ENCODE results near the gene DNM1. TPM values are rescaled to one million over a fixed set of nuclear protein-coding genes. Genes with fewer than 3 reads are reported as not detected.

DNM1 gene
- total and polyA plus RNA-seq, 2 experiments from 2014 or later: 14.4 to 37.2 TPM

- H3K9me2 ChIP-seq (replicated peaks; ENCODE audit: insufficient read depth): no peaks in the 10 kb centered on the region
- no peak for DNase-seq (ENCODE audit: low spot score)
- 93% methylated on average over 10 of the region's 10 CpGs for WGBS (ENCODE audit: low lambda C conversion rate, missing lambda C conversion rate)
- H3K27me3 ChIP-seq: no peaks in the 10 kb centered on the region
- H3K27ac ChIP-seq: no peak overlapping the region
- no peak overlapping the region for H2AFZ ChIP-seq
- H3K4me1 ChIP-seq (ENCODE audit: insufficient read depth): no peaks in the 10 kb centered on the region
- H3K4me3 ChIP-seq: no peak overlapping the region
- H4K20me1 ChIP-seq (ENCODE audit: insufficient read depth, poor library complexity, severe bottlenecking): no peaks in the 10 kb centered on the region
- peaks cover 2% of the 10 kb centered on the region for H3K79me2 ChIP-seq
- no peak overlapping the region for H3K4me2 ChIP-seq
- H3K9me3 ChIP-seq (ENCODE audit: low read depth): no peaks in the 10 kb centered on the region
- TF ChIP-seq EZH2 (IDR thresholded peaks at IDR 0.05; ENCODE audit: borderline replicate concordance): no peak
- TF ChIP-seq EZH2phosphoT487 (IDR thresholded peaks at IDR 0.05; ENCODE audit: low read depth, severe bottlenecking, unreplicated experiment): no peak
- no peak for TF ChIP-seq CTCF (IDR thresholded peaks at IDR 0.05; ENCODE audit: poor library complexity)
- H3K36me3 ChIP-seq (replicated peaks; ENCODE audit: insufficient read depth, low read depth): peaks cover 3% of the 10 kb centered on the region
Observed at GRCh38 chr9:128265348-128265847, 62.2 kb downstream of the DNM1 start.

- Histone ChIP-seq H3K4me3 (no peak overlapping the region), H3K27me3 (no peaks in the 10 kb centered on the region), H3K4me1 (ENCODE audit: insufficient read depth) (no peaks in the 10 kb centered on the region), H2AFZ (no peak overlapping the region), H3K9me3 (ENCODE audit: low read depth) (no peaks in the 10 kb centered on the region), H3K4me2 (no peak overlapping the region), H3K9me2 (replicated peaks; ENCODE audit: insufficient read depth) (no peaks in the 10 kb centered on the region), H4K20me1 (ENCODE audit: insufficient read depth, poor library complexity, severe bottlenecking) (no peaks in the 10 kb centered on the region), H3K79me2 (peaks cover 8% of the 10 kb centered on the region), H3K36me3 (replicated peaks; ENCODE audit: insufficient read depth, low read depth) (no peaks in the 10 kb centered on the region), H3K27ac (no peak overlapping the region)
- WGBS (ENCODE audit: low lambda C conversion rate, missing lambda C conversion rate): 92% methylated on average over 15 of the region's 15 CpGs
- TF ChIP-seq EZH2 (IDR thresholded peaks at IDR 0.05; ENCODE audit: borderline replicate concordance) (no peak), CTCF (IDR thresholded peaks at IDR 0.05; ENCODE audit: poor library complexity) (no peak), EZH2phosphoT487 (IDR thresholded peaks at IDR 0.05; ENCODE audit: low read depth, severe bottlenecking, unreplicated experiment) (no peak)
- no peak for DNase-seq (ENCODE audit: low spot score)
Observed at GRCh38 chr9:128266868-128267590, 63.9 kb downstream of the DNM1 start.

GRCh38 chr9:128271112-128271511 lies 67.9 kb downstream of the DNM1 start:
- peaks cover 43% of the 10 kb centered on the region for H3K79me2 ChIP-seq
- H3K4me3 ChIP-seq: no peak overlapping the region
- no peak for DNase-seq (ENCODE audit: low spot score)
- TF ChIP-seq CTCF (IDR thresholded peaks at IDR 0.05; ENCODE audit: poor library complexity): no peak
- TF ChIP-seq EZH2 (IDR thresholded peaks at IDR 0.05; ENCODE audit: borderline replicate concordance): no peak
- no peak for TF ChIP-seq EZH2phosphoT487 (IDR thresholded peaks at IDR 0.05; ENCODE audit: low read depth, severe bottlenecking, unreplicated experiment)
- no peaks in the 10 kb centered on the region for H3K9me2 ChIP-seq (replicated peaks; ENCODE audit: insufficient read depth)
- WGBS (ENCODE audit: low lambda C conversion rate, missing lambda C conversion rate): 89% methylated on average over 3 of the region's 3 CpGs
- H3K4me2 ChIP-seq: no peak overlapping the region
- peaks cover 6% of the 10 kb centered on the region for H4K20me1 ChIP-seq (ENCODE audit: insufficient read depth, poor library complexity, severe bottlenecking)
- no peak overlapping the region for H3K27ac ChIP-seq
- no peaks in the 10 kb centered on the region for H3K9me3 ChIP-seq (ENCODE audit: low read depth)
- H2AFZ ChIP-seq: no peak overlapping the region
- H3K27me3 ChIP-seq: no peaks in the 10 kb centered on the region
- no peaks in the 10 kb centered on the region for H3K36me3 ChIP-seq (replicated peaks; ENCODE audit: insufficient read depth, low read depth)
- peaks cover 11% of the 10 kb centered on the region for H3K4me1 ChIP-seq (ENCODE audit: insufficient read depth)
